Measurements from ENCODE around the gene TOR3A. TPM values are rescaled to one million over a fixed set of nuclear protein-coding genes. Genes with fewer than 3 reads are reported as not detected.

TOR3A gene
- total RNA-seq, 1 donor from 2014 or later, result 23.0 TPM

- H3K4me3 ChIP-seq, result no peak overlapping the region
- no peaks in the 10 kb centered on the region for H3K9me3 ChIP-seq
- no peaks in the 10 kb centered on the region for H3K27me3 ChIP-seq
- ATAC-seq (peak; percentile 32), DNase-seq (no peak)
- TF ChIP-seq, protein P1, sequence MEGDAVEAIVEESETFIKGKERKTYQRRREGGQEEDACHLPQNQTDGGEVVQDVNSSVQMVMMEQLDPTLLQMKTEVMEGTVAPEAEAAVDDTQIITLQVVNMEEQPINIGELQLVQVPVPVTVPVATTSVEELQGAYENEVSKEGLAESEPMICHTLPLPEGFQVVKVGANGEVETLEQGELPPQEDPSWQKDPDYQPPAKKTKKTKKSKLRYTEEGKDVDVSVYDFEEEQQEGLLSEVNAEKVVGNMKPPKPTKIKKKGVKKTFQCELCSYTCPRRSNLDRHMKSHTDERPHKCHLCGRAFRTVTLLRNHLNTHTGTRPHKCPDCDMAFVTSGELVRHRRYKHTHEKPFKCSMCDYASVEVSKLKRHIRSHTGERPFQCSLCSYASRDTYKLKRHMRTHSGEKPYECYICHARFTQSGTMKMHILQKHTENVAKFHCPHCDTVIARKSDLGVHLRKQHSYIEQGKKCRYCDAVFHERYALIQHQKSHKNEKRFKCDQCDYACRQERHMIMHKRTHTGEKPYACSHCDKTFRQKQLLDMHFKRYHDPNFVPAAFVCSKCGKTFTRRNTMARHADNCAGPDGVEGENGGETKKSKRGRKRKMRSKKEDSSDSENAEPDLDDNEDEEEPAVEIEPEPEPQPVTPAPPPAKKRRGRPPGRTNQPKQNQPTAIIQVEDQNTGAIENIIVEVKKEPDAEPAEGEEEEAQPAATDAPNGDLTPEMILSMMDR (IDR thresholded peaks at IDR 0.05), result no peak
- intact Hi-C loops (cut with DNase I), result no loop called here
- H3K4me1 ChIP-seq, result peaks cover 19% of the 10 kb centered on the region
- no peak overlapping the region for H3K27ac ChIP-seq
- H3K36me3 ChIP-seq, result peaks cover 65% of the 10 kb centered on the region
Observed at GRCh38 chr1:179094818-179095217, 12.9 kb downstream of the TOR3A start.

GRCh38 chr1:179095377-179095776 is 13.5 kb downstream of the TOR3A start:
- Histone ChIP-seq H3K27me3 (no peaks in the 10 kb centered on the region), H3K4me1 (peaks cover 19% of the 10 kb centered on the region), H3K4me3 (no peak overlapping the region), H3K36me3 (peaks cover 65% of the 10 kb centered on the region), H3K9me3 (no peaks in the 10 kb centered on the region), H3K27ac (no peak overlapping the region)
- ATAC-seq (no peak), DNase-seq (no peak)
- TF ChIP-seq, protein P1 (IDR thresholded peaks at IDR 0.05), result no peak
- intact Hi-C loops (cut with DNase I), result no loop called here

DNA sequence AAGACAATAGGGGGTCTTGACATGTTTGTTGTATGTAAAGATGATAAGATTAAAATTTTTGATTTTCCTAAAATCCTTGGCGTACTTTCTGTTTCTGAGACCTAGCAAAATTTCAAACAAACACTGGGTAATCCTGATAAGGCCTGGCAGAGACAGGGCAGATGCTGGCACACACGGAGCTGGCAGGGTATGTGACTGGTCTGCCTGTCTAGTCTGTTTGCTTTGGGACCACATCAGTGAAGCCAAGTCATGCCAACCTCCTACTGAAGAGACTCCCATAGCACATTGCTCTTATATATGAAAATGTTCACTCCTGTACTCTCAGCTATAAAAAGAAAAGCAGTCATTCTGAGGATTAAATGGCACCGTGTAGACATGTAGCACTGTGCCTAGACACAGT is 14.1 kb downstream of the TOR3A start:
- H3K27me3 ChIP-seq, result no peaks in the 10 kb centered on the region
- H3K4me3 ChIP-seq, result no peak overlapping the region
- DNase-seq (no peak), ATAC-seq (no peak)
- TF ChIP-seq, protein P1 (IDR thresholded peaks at IDR 0.05), result no peak
- H3K27ac ChIP-seq, result no peak overlapping the region
- no peaks in the 10 kb centered on the region for H3K9me3 ChIP-seq
- H3K4me1 ChIP-seq, result peaks cover 19% of the 10 kb centered on the region
- H3K36me3 ChIP-seq, result peaks cover 65% of the 10 kb centered on the region
- intact Hi-C loops (cut with DNase I), result no loop called here

- Histone ChIP-seq H3K4me1 (peaks cover 3% of the 10 kb centered on the region), H3K36me3 (peaks cover 33% of the 10 kb centered on the region), H3K27ac (no peak overlapping the region), H3K4me3 (no peak overlapping the region), H3K9me3 (no peaks in the 10 kb centered on the region), H3K27me3 (no peaks in the 10 kb centered on the region)
- no peak for ATAC-seq
- intact Hi-C loops (cut with DNase I), result no loop called here
- no peak for DNase-seq
- TF ChIP-seq, protein P1 (IDR thresholded peaks at IDR 0.05), result no peak
Observed at GRCh38 chr1:179099891-179100290, 18.0 kb downstream of the TOR3A start.

DNA sequence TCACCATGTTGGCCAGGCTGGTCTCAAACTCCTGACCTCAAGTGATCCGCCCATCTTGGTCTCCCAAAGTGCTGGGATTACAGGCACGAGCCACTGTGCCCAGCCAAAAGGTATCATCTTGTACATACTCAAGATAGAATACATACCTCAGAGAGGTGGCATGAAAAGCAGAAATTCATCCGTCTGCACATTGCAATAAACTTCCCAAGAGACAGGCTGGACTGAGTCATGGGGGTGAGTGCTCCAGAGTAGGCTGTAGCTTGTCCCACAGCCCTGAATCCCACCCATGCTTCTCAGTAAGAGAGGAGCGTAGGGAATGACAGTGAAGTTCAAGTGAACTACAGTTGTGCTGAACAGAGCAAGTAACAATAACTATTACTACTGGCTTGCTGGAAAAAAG is 19.7 kb downstream of the TOR3A start:
- no peaks in the 10 kb centered on the region for H3K4me1 ChIP-seq
- H3K27me3 ChIP-seq, result no peaks in the 10 kb centered on the region
- H3K4me3 ChIP-seq, result no peak overlapping the region
- intact Hi-C loops (cut with DNase I), result no loop called here
- no peak for ATAC-seq
- peaks cover 27% of the 10 kb centered on the region for H3K36me3 ChIP-seq
- no peak for DNase-seq
- TF ChIP-seq, protein P1 (IDR thresholded peaks at IDR 0.05), result no peak
- H3K27ac ChIP-seq, result no peak overlapping the region
- no peaks in the 10 kb centered on the region for H3K9me3 ChIP-seq

GRCh38 chr1:179103999-179104398 is 22.1 kb downstream of the TOR3A start:
- Histone ChIP-seq H3K4me1 (no peaks in the 10 kb centered on the region), H3K27me3 (no peaks in the 10 kb centered on the region), H3K9me3 (no peaks in the 10 kb centered on the region), H3K36me3 (peaks cover 33% of the 10 kb centered on the region), H3K4me3 (no peak overlapping the region), H3K27ac (no peak overlapping the region)
- TF ChIP-seq, protein P1 (IDR thresholded peaks at IDR 0.05), result no peak
- intact Hi-C loops (cut with DNase I), result no loop called here
- ATAC-seq (no peak), DNase-seq (no peak)

All from upper lobe of right lung (tissue), 1 donor.